GM12892 (cell line): ENCODE data around the gene PRIM1.

Source experiments
- POLR2A ChIP-seq: IDR thresholded peaks from 2 replicates; pipeline ENCODE4 v1.6.1; 2011; ENCODE audit warnings: low read depth, low read length, control low read depth
- POLR2AphosphoS5 ChIP-seq: IDR thresholded peaks from 2 replicates; pipeline ENCODE4 v1.6.1; 2011; ENCODE audit warnings: low read depth, low read length, control low read depth
- TAF1 ChIP-seq: IDR thresholded peaks from 2 replicates; pipeline ENCODE4 v1.6.1; 2011; ENCODE audit warnings: low read depth, mild to moderate bottlenecking, control low read depth, low read length, borderline replicate concordance

- TF ChIP-seq TAF1 (no peak), POLR2A (no peak), POLR2AphosphoS5 (no peak)
Measured at GRCh38 chr12:56785141-56785865, 33.2 kb upstream of the PRIM1 start.
